Measurements from ENCODE around the gene ASXL2. TPM values are rescaled to one million over a fixed set of nuclear protein-coding genes. Genes with fewer than 3 reads are reported as not detected.
A peak's percentile ranks its signal among the peaks of the same experiment; 100 is the strongest.

The ASXL2 gene
- total RNA-seq, 2 donors from 2014 or later, result 33.7 to 33.9 TPM

- H3K9me3 ChIP-seq (ENCODE audit: control insufficient read depth, low read length, poor library complexity, severe bottlenecking), result no peaks in the 10 kb centered on the region
- ATAC-seq, result no peak
- DNase-seq, result no peak
- no peaks in the 10 kb centered on the region for H3K27me3 Mint-ChIP-seq
- H3K4me3 Mint-ChIP-seq, result no peak overlapping the region
- peak overlapping the region; percentile 78 for H3K27ac Mint-ChIP-seq
- peaks cover 34% of the 10 kb centered on the region for H3K4me1 Mint-ChIP-seq
- peaks cover 13% of the 10 kb centered on the region for H3K36me3 Mint-ChIP-seq (ENCODE audit: low read depth)
These were observed 79.0 kb downstream of the ASXL2 start for GRCh38 chr2:25799301-25799700.

- H3K27ac Mint-ChIP-seq, result peak overlapping the region; percentile 94
- no peaks in the 10 kb centered on the region for H3K27me3 Mint-ChIP-seq
- DNase-seq (no peak), ATAC-seq (no peak)
- H3K4me1 Mint-ChIP-seq, result peaks cover 42% of the 10 kb centered on the region
- no peaks in the 10 kb centered on the region for H3K9me3 ChIP-seq (ENCODE audit: control insufficient read depth, low read length, poor library complexity, severe bottlenecking)
- H3K36me3 Mint-ChIP-seq (ENCODE audit: low read depth), result peaks cover 12% of the 10 kb centered on the region
- no peak overlapping the region for H3K4me3 Mint-ChIP-seq
These were observed 80.4 kb downstream of the ASXL2 start for GRCh38 chr2:25797620-25798488.

DNA sequence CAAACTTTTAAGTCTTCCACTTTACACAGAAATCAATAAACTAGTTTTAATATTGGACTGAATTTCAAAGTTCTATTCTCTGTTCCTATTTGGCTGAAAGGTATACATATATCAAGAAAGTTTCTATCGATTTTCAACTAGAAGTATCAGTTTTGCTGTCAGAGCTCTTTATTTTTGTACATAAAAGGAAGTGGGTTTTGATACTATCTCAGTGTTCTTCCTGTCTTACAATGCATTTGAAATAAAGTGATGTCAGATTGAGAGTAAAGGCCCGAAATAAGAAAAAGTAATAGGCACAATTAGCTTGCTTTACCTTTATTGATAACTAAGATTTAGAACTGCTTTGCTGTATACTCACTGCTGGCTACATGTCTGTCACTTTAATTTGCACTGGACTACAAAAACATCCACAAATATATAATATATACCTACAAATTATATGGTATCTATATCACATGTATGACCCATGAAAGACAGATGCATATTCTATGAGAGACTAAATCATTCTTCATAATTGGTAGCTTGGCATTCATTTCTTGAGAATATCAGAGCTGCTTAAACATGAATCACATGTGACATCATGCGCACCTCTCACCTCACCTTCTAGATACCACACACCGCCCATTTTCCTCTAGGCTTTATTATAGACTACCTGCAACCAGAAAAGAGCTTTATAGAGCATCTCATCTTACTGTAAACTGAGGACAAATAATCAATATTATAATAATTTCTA lies 83.6 kb downstream of the ASXL2 start:
- no peaks in the 10 kb centered on the region for H3K27me3 Mint-ChIP-seq
- H3K9me3 ChIP-seq (ENCODE audit: control insufficient read depth, low read length, poor library complexity, severe bottlenecking), result no peaks in the 10 kb centered on the region
- H3K4me1 Mint-ChIP-seq, result peaks cover 52% of the 10 kb centered on the region
- ATAC-seq (peak; percentile 92), DNase-seq (no peak)
- peak overlapping the region; percentile 94 for H3K27ac Mint-ChIP-seq
- H3K36me3 Mint-ChIP-seq (ENCODE audit: low read depth), result peaks cover 9% of the 10 kb centered on the region
- H3K4me3 Mint-ChIP-seq, result peak overlapping the region; percentile 86

GRCh38 chr2:25790074-25790790 lies 88.1 kb downstream of the ASXL2 start:
- Mint-ChIP-seq H3K36me3 (ENCODE audit: low read depth) (peaks cover 2% of the 10 kb centered on the region), H3K27ac (no peak overlapping the region), H3K4me3 (peak overlapping the region; percentile 67), H3K27me3 (no peaks in the 10 kb centered on the region), H3K4me1 (peaks cover 48% of the 10 kb centered on the region)
- ATAC-seq (no peak), DNase-seq (no peak)
- H3K9me3 ChIP-seq (ENCODE audit: control insufficient read depth, low read length, poor library complexity, severe bottlenecking), result no peaks in the 10 kb centered on the region

GRCh38 chr2:25788457-25788856 lies 89.8 kb downstream of the ASXL2 start:
- Mint-ChIP-seq H3K4me1 (peaks cover 41% of the 10 kb centered on the region), H3K36me3 (ENCODE audit: low read depth) (peaks cover 5% of the 10 kb centered on the region), H3K27me3 (no peaks in the 10 kb centered on the region), H3K4me3 (no peak overlapping the region), H3K27ac (no peak overlapping the region)
- no peaks in the 10 kb centered on the region for H3K9me3 ChIP-seq (ENCODE audit: control insufficient read depth, low read length, poor library complexity, severe bottlenecking)
- ATAC-seq (no peak), DNase-seq (no peak)

- no peaks in the 10 kb centered on the region for H3K27me3 Mint-ChIP-seq
- H3K4me1 Mint-ChIP-seq, result peaks cover 37% of the 10 kb centered on the region
- DNase-seq (no peak), ATAC-seq (no peak)
- H3K9me3 ChIP-seq (ENCODE audit: control insufficient read depth, low read length, poor library complexity, severe bottlenecking), result no peaks in the 10 kb centered on the region
- H3K4me3 Mint-ChIP-seq, result no peak overlapping the region
- no peak overlapping the region for H3K27ac Mint-ChIP-seq
- H3K36me3 Mint-ChIP-seq (ENCODE audit: low read depth), result peaks cover 5% of the 10 kb centered on the region
These were observed 91.3 kb downstream of the ASXL2 start for GRCh38 chr2:25787020-25787419.

DNA sequence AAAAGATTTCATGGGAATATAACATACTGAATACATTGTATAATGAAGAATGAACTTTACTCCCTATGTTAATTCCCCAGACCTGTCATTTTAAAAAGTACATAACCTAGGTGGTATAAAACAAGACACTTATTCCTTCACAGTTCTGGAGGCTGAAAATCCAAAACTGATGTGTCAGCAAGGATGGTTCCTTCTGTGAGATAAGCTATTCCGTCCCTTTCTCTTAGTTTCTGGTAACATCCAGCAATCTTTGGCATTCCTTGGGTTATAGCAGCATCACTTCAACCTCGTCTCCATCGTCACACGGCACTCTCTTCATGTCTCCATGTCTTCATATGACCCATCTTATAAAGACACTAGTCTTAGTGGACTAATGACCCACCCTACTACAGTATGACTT lies 93.9 kb downstream of the ASXL2 start:
- Mint-ChIP-seq H3K27ac (no peak overlapping the region), H3K36me3 (ENCODE audit: low read depth) (peaks cover 5% of the 10 kb centered on the region), H3K27me3 (no peaks in the 10 kb centered on the region)

GRCh38 chr2:25777077-25777476 lies 101.2 kb downstream of the ASXL2 start:
- no peaks in the 10 kb centered on the region for H3K9me3 ChIP-seq (ENCODE audit: control insufficient read depth, low read length, poor library complexity, severe bottlenecking)
- Mint-ChIP-seq H3K36me3 (ENCODE audit: low read depth) (no peaks in the 10 kb centered on the region), H3K4me1 (peaks cover 3% of the 10 kb centered on the region), H3K27ac (peak overlapping the region; percentile 41), H3K4me3 (no peak overlapping the region), H3K27me3 (no peaks in the 10 kb centered on the region)
- no peak for ATAC-seq
- DNase-seq, result no peak

More for the DNA sequence above, 93.9 kb downstream of the ASXL2 start:
- no peaks in the 10 kb centered on the region for H3K9me3 ChIP-seq (ENCODE audit: control insufficient read depth, low read length, poor library complexity, severe bottlenecking)
- DNase-seq, result no peak
- Mint-ChIP-seq H3K4me1 (peaks cover 21% of the 10 kb centered on the region), H3K4me3 (no peak overlapping the region)
- ATAC-seq, result no peak

- Mint-ChIP-seq H3K4me1 (peaks cover 12% of the 10 kb centered on the region), H3K27me3 (no peaks in the 10 kb centered on the region), H3K4me3 (no peak overlapping the region), H3K36me3 (ENCODE audit: low read depth) (peaks cover 6% of the 10 kb centered on the region), H3K27ac (no peak overlapping the region)
- DNase-seq (no peak), ATAC-seq (no peak)
- no peaks in the 10 kb centered on the region for H3K9me3 ChIP-seq (ENCODE audit: control insufficient read depth, low read length, poor library complexity, severe bottlenecking)
These were observed 106.2 kb downstream of the ASXL2 start for GRCh38 chr2:25772078-25772477.

GRCh38 chr2:25763575-25763974 lies 114.7 kb downstream of the ASXL2 start:
- no peak overlapping the region for H3K27ac Mint-ChIP-seq
- H3K36me3 Mint-ChIP-seq (ENCODE audit: low read depth), result peaks cover 12% of the 10 kb centered on the region
- no peaks in the 10 kb centered on the region for H3K27me3 Mint-ChIP-seq
- peaks cover 24% of the 10 kb centered on the region for H3K4me1 Mint-ChIP-seq
- ATAC-seq (no peak), DNase-seq (no peak)
- no peak overlapping the region for H3K4me3 Mint-ChIP-seq
- H3K9me3 ChIP-seq (ENCODE audit: control insufficient read depth, low read length, poor library complexity, severe bottlenecking), result no peaks in the 10 kb centered on the region

DNA sequence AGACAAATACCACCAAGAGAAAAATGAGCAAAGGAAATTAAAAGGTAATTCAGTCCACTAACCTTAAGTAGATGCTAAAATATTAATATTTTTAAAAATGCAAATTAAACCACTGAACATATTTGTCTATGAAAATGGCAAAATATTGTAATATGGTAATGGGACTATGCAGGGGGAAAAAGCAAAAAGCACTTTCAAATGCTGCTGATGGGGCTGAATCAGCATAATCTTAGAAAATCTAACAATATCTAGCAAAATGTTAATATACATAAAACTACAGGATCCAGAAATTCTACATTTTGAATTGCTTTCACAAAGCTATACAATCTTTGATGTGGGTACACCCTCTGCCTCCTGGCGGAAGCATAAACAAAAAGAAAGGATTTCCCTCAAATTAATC lies 118.0 kb downstream of the ASXL2 start:
- no peak overlapping the region for H3K27ac Mint-ChIP-seq

GRCh38 chr2:25758348-25758747 lies 119.9 kb downstream of the ASXL2 start:
- DNase-seq (no peak), ATAC-seq (no peak)
- Mint-ChIP-seq H3K36me3 (ENCODE audit: low read depth) (peaks cover 7% of the 10 kb centered on the region), H3K4me3 (no peak overlapping the region), H3K4me1 (peaks cover 11% of the 10 kb centered on the region), H3K27me3 (no peaks in the 10 kb centered on the region), H3K27ac (no peak overlapping the region)
- no peaks in the 10 kb centered on the region for H3K9me3 ChIP-seq (ENCODE audit: control insufficient read depth, low read length, poor library complexity, severe bottlenecking)

More for the DNA sequence above, 118.0 kb downstream of the ASXL2 start:
- no peak overlapping the region for H3K4me3 Mint-ChIP-seq
- no peaks in the 10 kb centered on the region for H3K9me3 ChIP-seq (ENCODE audit: control insufficient read depth, low read length, poor library complexity, severe bottlenecking)
- H3K36me3 Mint-ChIP-seq (ENCODE audit: low read depth), result peaks cover 7% of the 10 kb centered on the region
- ATAC-seq, result no peak
- no peaks in the 10 kb centered on the region for H3K27me3 Mint-ChIP-seq
- H3K4me1 Mint-ChIP-seq, result peaks cover 8% of the 10 kb centered on the region
- DNase-seq, result no peak

- Mint-ChIP-seq H3K4me3 (no peak overlapping the region), H3K36me3 (ENCODE audit: low read depth) (peaks cover 6% of the 10 kb centered on the region), H3K27ac (no peak overlapping the region), H3K4me1 (peaks cover 9% of the 10 kb centered on the region), H3K27me3 (no peaks in the 10 kb centered on the region)
- no peak for DNase-seq
- H3K9me3 ChIP-seq (ENCODE audit: control insufficient read depth, low read length, poor library complexity, severe bottlenecking), result no peaks in the 10 kb centered on the region
- no peak for ATAC-seq
These were observed 120.4 kb downstream of the ASXL2 start for GRCh38 chr2:25757906-25758305.
